GM23338 (cell line): ENCODE results near the gene ELN.

Source experiments
- CREB1 ChIP-seq: fragments of 250-450 bp; sonication (Bioruptor Pico); IDR thresholded peaks from 2 replicates; pipeline ENCODE4 v1.5.0; 2020; ENCODE audit warnings: low read depth, mild to moderate bottlenecking, moderate library complexity
- CTCF ChIP-seq, 2 experiments: fragments of 200-600 bp in 1 of 2; sonication (generic) in 1 of 2; conservative IDR thresholded peaks; 2 replicates each; pipeline versions ENCODE4 v1.5.1 to v1.6.1; 2016 to 2017; ENCODE audit warnings: antibody characterized with exemption in 2 of 2, low read depth in 2 of 2, mild to moderate bottlenecking in 2 of 2, moderate library complexity in 1 of 2
- EZH2 ChIP-seq: fragments of 200-600 bp; sonication (generic); IDR thresholded peaks from one replicate; pipeline ENCODE4 v1.8.0; 2017; ENCODE audit warnings: antibody characterized with exemption, mild to moderate bottlenecking, low read depth; ENCODE audit not compliant: unreplicated experiment
- EZH2phosphoT487 ChIP-seq: fragments of 200-600 bp; sonication (generic); IDR thresholded peaks from one replicate; pipeline ENCODE4 v1.8.1; 2018; ENCODE audit warnings: antibody characterized with exemption; ENCODE audit not compliant: unreplicated experiment
- JUNB ChIP-seq: IDR thresholded peaks from one replicate; pipeline ENCODE4 v1.6.1; 2016; ENCODE audit warnings: antibody characterized with exemption; ENCODE audit not compliant: unreplicated experiment
- POLR2AphosphoS5 ChIP-seq: IDR thresholded peaks from 2 replicates; pipeline ENCODE4 v1.6.1; 2016; ENCODE audit warnings: antibody characterized with exemption, low read depth
- STAT1 ChIP-seq: IDR thresholded peaks from one replicate; pipeline ENCODE4 v1.6.1; 2016; ENCODE audit warnings: antibody characterized with exemption; ENCODE audit not compliant: unreplicated experiment
- ZNF114 ChIP-seq: fragments of 250-450 bp; sonication (Bioruptor Pico); IDR thresholded peaks from 2 replicates; pipeline ENCODE4 v1.5.0; 2020; ENCODE audit warnings: mild to moderate bottlenecking, moderate library complexity
- ZNF331 ChIP-seq: fragments of 250-450 bp; sonication (Bioruptor Pico); IDR thresholded peaks from 2 replicates; pipeline ENCODE4 v1.5.0; 2020; ENCODE audit warnings: low read depth, mild to moderate bottlenecking, moderate library complexity
- TF ChIP-seq, protein P1 (sequence below): IDR thresholded peaks from one replicate; pipeline ENCODE4 v1.6.1; 2018; ENCODE audit warnings: antibody characterized with exemption; ENCODE audit not compliant: unreplicated experiment
- TF ChIP-seq, protein P2 (sequence below): IDR thresholded peaks from 2 replicates; pipeline ENCODE4 v1.6.1; 2016; ENCODE audit warnings: antibody characterized with exemption
- TF ChIP-seq, protein P3 (sequence below): fragments of 250-450 bp; sonication (Bioruptor Pico); IDR thresholded peaks from 2 replicates; pipeline ENCODE4 v1.5.0; 2020; ENCODE audit warnings: mild to moderate bottlenecking, moderate library complexity

- TF ChIP-seq CTCF (conservative IDR thresholded peaks at IDR 0.05; ENCODE audit: low read depth in 2 of 2), result no peak
- TF ChIP-seq EZH2phosphoT487, result no peak
- TF ChIP-seq CREB1 (CRISPR knock-in tag), result no peak
- no peak for TF ChIP-seq EZH2
- TF ChIP-seq, protein P1, sequence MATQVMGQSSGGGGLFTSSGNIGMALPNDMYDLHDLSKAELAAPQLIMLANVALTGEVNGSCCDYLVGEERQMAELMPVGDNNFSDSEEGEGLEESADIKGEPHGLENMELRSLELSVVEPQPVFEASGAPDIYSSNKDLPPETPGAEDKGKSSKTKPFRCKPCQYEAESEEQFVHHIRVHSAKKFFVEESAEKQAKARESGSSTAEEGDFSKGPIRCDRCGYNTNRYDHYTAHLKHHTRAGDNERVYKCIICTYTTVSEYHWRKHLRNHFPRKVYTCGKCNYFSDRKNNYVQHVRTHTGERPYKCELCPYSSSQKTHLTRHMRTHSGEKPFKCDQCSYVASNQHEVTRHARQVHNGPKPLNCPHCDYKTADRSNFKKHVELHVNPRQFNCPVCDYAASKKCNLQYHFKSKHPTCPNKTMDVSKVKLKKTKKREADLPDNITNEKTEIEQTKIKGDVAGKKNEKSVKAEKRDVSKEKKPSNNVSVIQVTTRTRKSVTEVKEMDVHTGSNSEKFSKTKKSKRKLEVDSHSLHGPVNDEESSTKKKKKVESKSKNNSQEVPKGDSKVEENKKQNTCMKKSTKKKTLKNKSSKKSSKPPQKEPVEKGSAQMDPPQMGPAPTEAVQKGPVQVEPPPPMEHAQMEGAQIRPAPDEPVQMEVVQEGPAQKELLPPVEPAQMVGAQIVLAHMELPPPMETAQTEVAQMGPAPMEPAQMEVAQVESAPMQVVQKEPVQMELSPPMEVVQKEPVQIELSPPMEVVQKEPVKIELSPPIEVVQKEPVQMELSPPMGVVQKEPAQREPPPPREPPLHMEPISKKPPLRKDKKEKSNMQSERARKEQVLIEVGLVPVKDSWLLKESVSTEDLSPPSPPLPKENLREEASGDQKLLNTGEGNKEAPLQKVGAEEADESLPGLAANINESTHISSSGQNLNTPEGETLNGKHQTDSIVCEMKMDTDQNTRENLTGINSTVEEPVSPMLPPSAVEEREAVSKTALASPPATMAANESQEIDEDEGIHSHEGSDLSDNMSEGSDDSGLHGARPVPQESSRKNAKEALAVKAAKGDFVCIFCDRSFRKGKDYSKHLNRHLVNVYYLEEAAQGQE, result no peak
- TF ChIP-seq POLR2AphosphoS5, result no peak
- no peak for TF ChIP-seq ZNF331
- TF ChIP-seq STAT1, result no peak
- TF ChIP-seq, protein P2, sequence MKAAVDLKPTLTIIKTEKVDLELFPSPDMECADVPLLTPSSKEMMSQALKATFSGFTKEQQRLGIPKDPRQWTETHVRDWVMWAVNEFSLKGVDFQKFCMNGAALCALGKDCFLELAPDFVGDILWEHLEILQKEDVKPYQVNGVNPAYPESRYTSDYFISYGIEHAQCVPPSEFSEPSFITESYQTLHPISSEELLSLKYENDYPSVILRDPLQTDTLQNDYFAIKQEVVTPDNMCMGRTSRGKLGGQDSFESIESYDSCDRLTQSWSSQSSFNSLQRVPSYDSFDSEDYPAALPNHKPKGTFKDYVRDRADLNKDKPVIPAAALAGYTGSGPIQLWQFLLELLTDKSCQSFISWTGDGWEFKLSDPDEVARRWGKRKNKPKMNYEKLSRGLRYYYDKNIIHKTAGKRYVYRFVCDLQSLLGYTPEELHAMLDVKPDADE, result no peak
- TF ChIP-seq JUNB, result no peak
- no peak for TF ChIP-seq ZNF114 (CRISPR knock-in tag)
- TF ChIP-seq, protein P3, sequence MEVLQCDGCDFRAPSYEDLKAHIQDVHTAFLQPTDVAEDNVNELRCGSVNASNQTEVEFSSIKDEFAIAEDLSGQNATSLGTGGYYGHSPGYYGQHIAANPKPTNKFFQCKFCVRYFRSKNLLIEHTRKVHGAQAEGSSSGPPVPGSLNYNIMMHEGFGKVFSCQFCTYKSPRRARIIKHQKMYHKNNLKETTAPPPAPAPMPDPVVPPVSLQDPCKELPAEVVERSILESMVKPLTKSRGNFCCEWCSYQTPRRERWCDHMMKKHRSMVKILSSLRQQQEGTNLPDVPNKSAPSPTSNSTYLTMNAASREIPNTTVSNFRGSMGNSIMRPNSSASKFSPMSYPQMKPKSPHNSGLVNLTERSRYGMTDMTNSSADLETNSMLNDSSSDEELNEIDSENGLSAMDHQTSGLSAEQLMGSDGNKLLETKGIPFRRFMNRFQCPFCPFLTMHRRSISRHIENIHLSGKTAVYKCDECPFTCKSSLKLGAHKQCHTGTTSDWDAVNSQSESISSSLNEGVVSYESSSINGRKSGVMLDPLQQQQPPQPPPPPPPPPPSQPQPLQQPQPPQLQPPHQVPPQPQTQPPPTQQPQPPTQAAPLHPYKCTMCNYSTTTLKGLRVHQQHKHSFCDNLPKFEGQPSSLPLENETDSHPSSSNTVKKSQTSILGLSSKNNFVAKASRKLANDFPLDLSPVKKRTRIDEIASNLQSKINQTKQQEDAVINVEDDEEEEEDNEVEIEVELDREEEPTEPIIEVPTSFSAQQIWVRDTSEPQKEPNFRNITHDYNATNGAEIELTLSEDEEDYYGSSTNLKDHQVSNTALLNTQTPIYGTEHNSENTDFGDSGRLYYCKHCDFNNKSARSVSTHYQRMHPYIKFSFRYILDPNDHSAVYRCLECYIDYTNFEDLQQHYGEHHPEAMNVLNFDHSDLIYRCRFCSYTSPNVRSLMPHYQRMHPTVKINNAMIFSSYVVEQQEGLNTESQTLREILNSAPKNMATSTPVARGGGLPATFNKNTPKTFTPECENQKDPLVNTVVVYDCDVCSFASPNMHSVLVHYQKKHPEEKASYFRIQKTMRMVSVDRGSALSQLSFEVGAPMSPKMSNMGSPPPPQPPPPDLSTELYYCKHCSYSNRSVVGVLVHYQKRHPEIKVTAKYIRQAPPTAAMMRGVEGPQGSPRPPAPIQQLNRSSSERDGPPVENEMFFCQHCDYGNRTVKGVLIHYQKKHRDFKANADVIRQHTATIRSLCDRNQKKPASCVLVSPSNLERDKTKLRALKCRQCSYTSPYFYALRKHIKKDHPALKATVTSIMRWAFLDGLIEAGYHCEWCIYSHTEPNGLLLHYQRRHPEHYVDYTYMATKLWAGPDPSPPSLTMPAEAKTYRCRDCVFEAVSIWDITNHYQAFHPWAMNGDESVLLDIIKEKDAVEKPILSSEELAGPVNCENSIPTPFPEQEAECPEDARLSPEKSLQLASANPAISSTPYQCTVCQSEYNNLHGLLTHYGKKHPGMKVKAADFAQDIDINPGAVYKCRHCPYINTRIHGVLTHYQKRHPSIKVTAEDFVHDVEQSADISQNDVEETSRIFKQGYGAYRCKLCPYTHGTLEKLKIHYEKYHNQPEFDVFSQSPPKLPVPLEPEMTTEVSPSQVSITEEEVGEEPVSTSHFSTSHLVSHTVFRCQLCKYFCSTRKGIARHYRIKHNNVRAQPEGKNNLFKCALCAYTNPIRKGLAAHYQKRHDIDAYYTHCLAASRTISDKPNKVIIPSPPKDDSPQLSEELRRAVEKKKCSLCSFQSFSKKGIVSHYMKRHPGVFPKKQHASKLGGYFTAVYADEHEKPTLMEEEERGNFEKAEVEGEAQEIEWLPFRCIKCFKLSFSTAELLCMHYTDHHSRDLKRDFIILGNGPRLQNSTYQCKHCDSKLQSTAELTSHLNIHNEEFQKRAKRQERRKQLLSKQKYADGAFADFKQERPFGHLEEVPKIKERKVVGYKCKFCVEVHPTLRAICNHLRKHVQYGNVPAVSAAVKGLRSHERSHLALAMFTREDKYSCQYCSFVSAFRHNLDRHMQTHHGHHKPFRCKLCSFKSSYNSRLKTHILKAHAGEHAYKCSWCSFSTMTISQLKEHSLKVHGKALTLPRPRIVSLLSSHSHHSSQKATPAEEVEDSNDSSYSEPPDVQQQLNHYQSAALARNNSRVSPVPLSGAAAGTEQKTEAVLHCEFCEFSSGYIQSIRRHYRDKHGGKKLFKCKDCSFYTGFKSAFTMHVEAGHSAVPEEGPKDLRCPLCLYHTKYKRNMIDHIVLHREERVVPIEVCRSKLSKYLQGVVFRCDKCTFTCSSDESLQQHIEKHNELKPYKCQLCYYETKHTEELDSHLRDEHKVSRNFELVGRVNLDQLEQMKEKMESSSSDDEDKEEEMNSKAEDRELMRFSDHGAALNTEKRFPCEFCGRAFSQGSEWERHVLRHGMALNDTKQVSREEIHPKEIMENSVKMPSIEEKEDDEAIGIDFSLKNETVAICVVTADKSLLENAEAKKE (CRISPR knock-in tag), result no peak
Observed at GRCh38 chr7:73980206-73980605, 47.8 kb upstream of the ELN start.
